PC-9 (cell line): Measurements from ENCODE around the gene B3GNT5. TPM values are rescaled to one million over a fixed set of nuclear protein-coding genes. Genes with fewer than 3 reads are reported as not detected.
A peak's percentile ranks its signal among the peaks of the same experiment; 100 is the strongest.

Experiments used
- BruUV-seq: library from RNA; stranded (reverse); fragments of 400-500 nt; replicated peaks from 2 replicates; lab custom pipeline; 2021; lab: Mats Ljungman, UMichigan
- CTCF ChIA-PET: fragments of 300-600 bp; sonication (Branson Sonifier 250); formaldehyde crosslinking; loops from one replicate; lab custom pipeline; 2022; ENCODE audit warnings: antibody characterized with exemption; lab: Charles Lee
- POLR2A ChIA-PET: fragments of 300-600 bp; sonication (Branson Sonifier 250); formaldehyde crosslinking; loops from one replicate; lab custom pipeline; 2022; ENCODE audit warnings: antibody characterized with exemption; ENCODE audit not compliant: unreplicated experiment; lab: Charles Lee
- DNase-seq, 2 experiments: peaks; one replicate each; pipeline versions ENCODE4 v3.0.0 to v3.0.0-alpha.2; 2015 to 2022; ENCODE audit warnings: mixed read lengths in 1 of 2
- H2AFZ ChIP-seq: fragments of 200-600 bp; sonication (generic); 2 replicates; pipeline ENCODE4 v1.8.1; 2017; ENCODE audit warnings: antibody characterized with exemption
- H3F3A ChIP-seq: fragments of 200-600 bp; sonication (generic); 2 replicates; pipeline ENCODE4 v1.8.1; 2017; ENCODE audit warnings: antibody characterized with exemption, mild to moderate bottlenecking, low read depth; ENCODE audit not compliant: insufficient read depth
- H3K27ac ChIP-seq: fragments of 200-600 bp; sonication (generic); 2 replicates; pipeline ENCODE4 v1.6.1; 2016; ENCODE audit warnings: mixed run types
- H3K27me3 ChIP-seq: fragments of 200-600 bp; sonication (generic); 2 replicates; pipeline ENCODE4 v1.6.1; 2016; ENCODE audit warnings: low read depth, mixed run types; ENCODE audit not compliant: insufficient read depth
- H3K36me3 ChIP-seq: fragments of 200-600 bp; sonication (generic); 2 replicates; pipeline ENCODE4 v1.6.1; 2016; ENCODE audit warnings: low read depth, mixed run types
- H3K4me1 ChIP-seq: fragments of 200-600 bp; sonication (generic); replicated peaks from 2 replicates; pipeline ENCODE4 v1.6.1; 2016; ENCODE audit warnings: mixed run types; ENCODE audit not compliant: insufficient read depth
- H3K4me2 ChIP-seq: fragments of 200-600 bp; sonication (generic); 2 replicates; pipeline ENCODE4 v1.6.1; 2017; ENCODE audit warnings: mixed run types
- H3K4me3 ChIP-seq: fragments of 200-600 bp; sonication (generic); 2 replicates; pipeline ENCODE4 v1.6.1; 2016; ENCODE audit warnings: mixed run types
- H3K79me2 ChIP-seq: fragments of 200-600 bp; sonication (generic); 2 replicates; pipeline ENCODE4 v1.6.1; 2017; ENCODE audit warnings: low read depth, mixed run types
- H3K9me2 ChIP-seq: fragments of 200-600 bp; sonication (generic); 2 replicates; pipeline ENCODE4 v1.8.1; 2017; ENCODE audit warnings: mild to moderate bottlenecking; ENCODE audit not compliant: insufficient read depth
- H3K9me3 ChIP-seq: fragments of 200-600 bp; sonication (generic); 2 replicates; pipeline ENCODE4 v1.8.1; 2016; ENCODE audit warnings: low read depth; ENCODE audit not compliant: insufficient read depth
- H4K20me1 ChIP-seq: fragments of 200-600 bp; sonication (generic); 2 replicates; pipeline ENCODE4 v1.8.1; 2017; ENCODE audit not compliant: insufficient read depth
- EZH2 ChIP-seq: fragments of 200-600 bp; sonication (generic); IDR thresholded peaks from 2 replicates; pipeline ENCODE4 v1.8.0; 2017; ENCODE audit warnings: antibody characterized with exemption, low read depth
- intact Hi-C: fragments of 100-400 bp; cut with micrococcal nuclease; formaldehyde crosslinking; loops from one replicate; pipeline ENCODE4 v1.10.0; 2022; ENCODE audit not compliant: unreplicated experiment
- total RNA-seq: library from RNA; stranded (reverse); gene quantifications from 2 replicates; pipeline ENCODE4 v1.2.3, GENCODE V29; 2021
- TF ChIP-seq, protein P1 (sequence below): fragments of 200-600 bp; sonication (generic); conservative IDR thresholded peaks from 2 replicates; pipeline ENCODE4 v1.6.1; 2017; ENCODE audit warnings: mixed run types, antibody characterized with exemption, mild to moderate bottlenecking, moderate library complexity

B3GNT5 gene
- total RNA-seq, 1 experiment from 2014 or later: 30.7 TPM

DNA sequence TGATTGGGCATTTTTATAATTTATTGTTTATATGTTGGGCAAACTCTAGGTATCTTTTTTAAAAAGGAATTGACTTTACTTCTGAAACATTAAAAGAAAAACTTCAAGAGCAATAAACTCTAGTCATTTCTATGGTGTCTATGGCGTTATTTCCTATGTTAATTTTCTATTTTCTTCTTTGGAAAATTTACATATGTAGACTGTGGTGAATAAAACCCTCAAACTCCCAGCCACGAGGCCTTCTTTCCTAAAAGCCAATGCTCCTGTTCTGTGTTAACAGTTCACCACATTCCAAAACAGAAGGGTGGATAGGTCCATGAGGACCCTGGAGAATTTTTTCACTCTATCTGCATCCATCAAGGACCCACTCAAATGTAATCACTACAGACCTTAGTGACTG, 44.3 kb upstream of the B3GNT5 start:
- Histone ChIP-seq H3K9me2 (no peaks in the 10 kb centered on the region), H3K27me3 (no peaks in the 10 kb centered on the region), H3K36me3 (no peaks in the 10 kb centered on the region), H3F3A (no peaks in the 10 kb centered on the region), H3K4me3 (no peak overlapping the region), H3K9me3 (0 out of 2 replicates have a peak, but pooled peaks cover 7% of the 10 kb centered on the region), H3K4me1 (no peaks in the 10 kb centered on the region), H4K20me1 (no peaks in the 10 kb centered on the region), H3K4me2 (no peak overlapping the region), H3K79me2 (no peaks in the 10 kb centered on the region), H2AFZ (no peak overlapping the region), H3K27ac (no peak overlapping the region)
- TF ChIP-seq EZH2: no peak
- TF ChIP-seq, protein P1, sequence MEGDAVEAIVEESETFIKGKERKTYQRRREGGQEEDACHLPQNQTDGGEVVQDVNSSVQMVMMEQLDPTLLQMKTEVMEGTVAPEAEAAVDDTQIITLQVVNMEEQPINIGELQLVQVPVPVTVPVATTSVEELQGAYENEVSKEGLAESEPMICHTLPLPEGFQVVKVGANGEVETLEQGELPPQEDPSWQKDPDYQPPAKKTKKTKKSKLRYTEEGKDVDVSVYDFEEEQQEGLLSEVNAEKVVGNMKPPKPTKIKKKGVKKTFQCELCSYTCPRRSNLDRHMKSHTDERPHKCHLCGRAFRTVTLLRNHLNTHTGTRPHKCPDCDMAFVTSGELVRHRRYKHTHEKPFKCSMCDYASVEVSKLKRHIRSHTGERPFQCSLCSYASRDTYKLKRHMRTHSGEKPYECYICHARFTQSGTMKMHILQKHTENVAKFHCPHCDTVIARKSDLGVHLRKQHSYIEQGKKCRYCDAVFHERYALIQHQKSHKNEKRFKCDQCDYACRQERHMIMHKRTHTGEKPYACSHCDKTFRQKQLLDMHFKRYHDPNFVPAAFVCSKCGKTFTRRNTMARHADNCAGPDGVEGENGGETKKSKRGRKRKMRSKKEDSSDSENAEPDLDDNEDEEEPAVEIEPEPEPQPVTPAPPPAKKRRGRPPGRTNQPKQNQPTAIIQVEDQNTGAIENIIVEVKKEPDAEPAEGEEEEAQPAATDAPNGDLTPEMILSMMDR: no peak
- intact Hi-C loops: no loop called here
- CTCF ChIA-PET: no interaction called here
- no TSS peak for BruUV-seq
- POLR2A ChIA-PET: interaction anchor here (0.7 kb wide), 1 partner anchor 968 kb away, joined by 3 read pairs; no protein-coding TSS in a partner anchor
- peak in 1 of 2 experiments; percentile 30 for DNase-seq

DNA sequence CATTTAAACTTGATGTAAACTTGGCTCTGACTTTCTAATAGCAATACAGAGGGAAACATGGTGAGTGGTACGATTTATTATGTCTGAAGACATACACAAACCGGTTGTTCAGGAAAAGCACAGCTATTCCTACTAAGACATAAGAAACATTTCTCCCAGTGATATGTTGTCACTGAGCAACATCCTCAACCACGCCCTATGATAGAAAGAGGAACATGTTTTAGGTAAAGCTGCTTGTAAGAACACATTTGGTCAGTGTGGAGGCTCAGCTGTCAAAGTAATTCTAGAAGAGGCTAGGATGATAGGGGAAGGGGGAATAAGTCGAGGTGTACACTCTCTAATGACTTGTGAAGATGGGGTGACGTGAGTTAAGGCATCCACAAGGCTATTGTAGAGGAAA, 42.7 kb upstream of the B3GNT5 start:
- Histone ChIP-seq H3K4me3 (no peak overlapping the region), H3K9me2 (no peaks in the 10 kb centered on the region), H3K27me3 (no peaks in the 10 kb centered on the region), H2AFZ (no peak overlapping the region), H3K36me3 (no peaks in the 10 kb centered on the region), H3K4me1 (no peaks in the 10 kb centered on the region), H3K4me2 (no peak overlapping the region), H4K20me1 (no peaks in the 10 kb centered on the region), H3F3A (no peaks in the 10 kb centered on the region), H3K9me3 (no peaks in the 10 kb centered on the region), H3K79me2 (no peaks in the 10 kb centered on the region), H3K27ac (no peak overlapping the region)
- TF ChIP-seq EZH2: no peak
- TF ChIP-seq, protein P1: no peak
- intact Hi-C loops: no loop called here
- DNase-seq: peak in 1 of 2 experiments; percentile 31
- POLR2A ChIA-PET: interaction anchor here (0.6 kb wide), 1 partner anchor 105 kb away, joined by 8 read pairs; no protein-coding TSS in a partner anchor
- CTCF ChIA-PET: no interaction called here
- no TSS peak for BruUV-seq

DNA sequence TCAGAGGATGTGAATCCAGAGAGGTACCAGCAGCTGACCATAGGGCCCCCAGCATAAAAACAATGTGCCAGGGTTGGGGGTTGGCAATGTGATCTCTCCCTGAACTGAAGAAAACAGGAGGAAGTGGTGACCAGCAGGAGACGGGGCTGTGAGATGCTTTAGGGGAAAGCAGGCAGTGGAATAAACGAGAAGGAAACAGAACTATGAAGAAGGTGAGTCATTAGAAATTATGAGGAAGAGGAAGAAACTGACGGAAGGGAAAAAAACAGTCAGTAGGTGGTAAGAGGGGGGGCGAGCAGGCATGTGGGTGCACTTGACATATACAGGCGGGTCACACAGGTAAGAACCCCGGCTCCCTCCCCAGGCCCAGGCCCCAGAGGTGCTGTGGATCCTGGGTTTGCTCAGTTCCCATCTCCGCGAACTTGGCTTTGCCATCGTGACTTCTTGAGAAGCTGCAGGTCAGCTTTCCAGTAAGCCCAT, 42.2 kb upstream of the B3GNT5 start:
- Histone ChIP-seq H2AFZ (no peak overlapping the region), H3K36me3 (no peaks in the 10 kb centered on the region), H3K79me2 (no peaks in the 10 kb centered on the region), H3K4me1 (no peaks in the 10 kb centered on the region), H3K4me3 (no peak overlapping the region), H3K9me2 (no peaks in the 10 kb centered on the region), H3K9me3 (no peaks in the 10 kb centered on the region), H4K20me1 (no peaks in the 10 kb centered on the region), H3K27me3 (no peaks in the 10 kb centered on the region), H3F3A (no peaks in the 10 kb centered on the region), H3K27ac (no peak overlapping the region), H3K4me2 (no peak overlapping the region)
- intact Hi-C loops: no loop called here
- DNase-seq: peak in 1 of 2 experiments; percentile 50
- TF ChIP-seq, protein P1: no peak
- no peak for TF ChIP-seq EZH2
- ChIA-PET POLR2A (interaction anchor here (0.6 kb wide), 1 partner anchor 105 kb away, joined by 8 read pairs; no protein-coding TSS in a partner anchor), CTCF (no interaction called here)
- no TSS peak for BruUV-seq
